HG02852 (cell line): Measurements from ENCODE around the gene CARS2.
"Not testable (repeated sequence)": the region's sequence is repeated elsewhere in the genome, so short reads cannot be mapped to it uniquely, and the experiment has no call there.

Experiments
- ATAC-seq: cut with Tn5 transposase; IDR thresholded peaks from one replicate; pipeline ENCODE4 v1.9.1; 2021; ENCODE audit warnings: mild to moderate bottlenecking, moderate library complexity; ENCODE audit not compliant: unreplicated experiment

The CARS2 gene, protein sequence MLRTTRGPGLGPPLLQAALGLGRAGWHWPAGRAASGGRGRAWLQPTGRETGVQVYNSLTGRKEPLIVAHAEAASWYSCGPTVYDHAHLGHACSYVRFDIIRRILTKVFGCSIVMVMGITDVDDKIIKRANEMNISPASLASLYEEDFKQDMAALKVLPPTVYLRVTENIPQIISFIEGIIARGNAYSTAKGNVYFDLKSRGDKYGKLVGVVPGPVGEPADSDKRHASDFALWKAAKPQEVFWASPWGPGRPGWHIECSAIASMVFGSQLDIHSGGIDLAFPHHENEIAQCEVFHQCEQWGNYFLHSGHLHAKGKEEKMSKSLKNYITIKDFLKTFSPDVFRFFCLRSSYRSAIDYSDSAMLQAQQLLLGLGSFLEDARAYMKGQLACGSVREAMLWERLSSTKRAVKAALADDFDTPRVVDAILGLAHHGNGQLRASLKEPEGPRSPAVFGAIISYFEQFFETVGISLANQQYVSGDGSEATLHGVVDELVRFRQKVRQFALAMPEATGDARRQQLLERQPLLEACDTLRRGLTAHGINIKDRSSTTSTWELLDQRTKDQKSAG

DNA sequence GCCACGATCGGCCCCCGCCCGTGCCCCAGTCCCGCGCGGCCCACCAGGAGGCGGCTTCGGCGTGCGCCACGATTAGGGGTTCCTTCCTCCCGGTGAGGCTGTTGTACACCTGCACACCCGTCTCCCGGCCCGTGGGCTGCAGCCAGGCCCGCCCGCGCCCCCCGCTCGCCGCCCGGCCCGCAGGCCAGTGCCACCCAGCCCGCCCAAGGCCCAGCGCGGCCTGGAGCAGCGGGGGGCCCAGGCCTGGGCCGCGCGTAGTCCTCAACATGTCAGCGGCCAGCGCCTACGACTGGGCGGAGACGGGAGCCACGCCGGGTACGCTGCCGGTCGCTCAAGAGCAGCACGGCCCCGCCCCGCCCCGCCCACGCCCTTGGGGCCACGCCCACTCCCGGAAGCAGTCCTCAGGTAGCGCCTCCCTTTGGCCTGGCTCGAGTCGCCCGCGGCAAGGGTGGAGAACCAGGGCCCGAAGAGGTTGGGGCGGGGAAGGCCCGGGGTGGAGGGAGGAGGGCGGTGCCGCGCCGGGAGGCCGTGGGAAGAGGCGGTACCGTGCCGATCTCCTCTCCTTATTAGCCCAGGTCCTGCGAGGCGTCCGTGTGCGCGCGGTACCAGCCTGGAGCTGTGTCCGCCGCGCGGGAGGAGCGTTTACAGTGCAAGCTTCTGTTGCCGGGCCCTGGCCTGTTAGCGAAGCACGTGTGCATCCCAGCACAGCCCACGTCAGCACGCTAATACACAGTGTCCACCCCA, at the start of gene CARS2:
Gene CARS2 (minus strand): TSS at position 291 of the 744 bp plus-strand sequence. CDS start 23 bp downstream, at position 268.
- peak; percentile 91 for ATAC-seq

DNA sequence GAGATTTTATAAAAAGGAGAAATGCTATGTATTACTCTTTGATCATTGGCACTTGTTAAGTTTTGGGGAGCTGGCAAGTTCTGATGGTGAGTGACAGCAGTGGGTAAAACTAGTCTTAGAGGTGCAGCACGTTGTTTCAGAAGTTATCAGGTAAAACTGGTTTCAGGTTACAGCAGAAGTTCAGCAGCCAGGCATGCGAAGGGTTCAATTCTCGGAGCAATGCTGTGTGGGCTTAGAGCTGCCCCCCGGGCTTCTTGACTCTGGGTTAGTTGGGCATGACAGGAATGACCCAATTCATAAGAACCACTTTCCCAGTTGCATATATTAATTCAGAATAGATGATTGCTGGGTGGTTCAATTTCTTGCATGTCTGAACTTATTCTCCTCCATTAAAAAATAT, 42.4 kb upstream of the CARS2 start:
- no peak for ATAC-seq

DNA sequence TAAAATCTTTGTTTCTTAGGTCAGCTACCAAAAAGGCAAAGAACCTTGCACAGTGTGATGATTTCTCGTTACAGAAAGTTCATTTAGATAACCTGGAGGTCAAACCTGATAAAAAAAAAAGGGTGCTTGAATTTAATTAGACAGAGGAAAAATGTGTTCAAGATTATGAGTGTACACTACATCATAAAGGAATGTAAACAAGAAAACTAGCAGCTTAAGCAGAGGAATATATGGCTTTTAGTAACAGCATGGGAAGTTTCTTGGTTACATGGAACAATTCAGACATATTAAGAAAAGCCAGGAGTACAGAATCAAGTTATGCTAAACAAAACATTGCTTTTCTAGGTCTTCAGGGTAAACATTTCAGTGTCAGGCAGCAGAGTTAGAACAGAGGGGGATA, 40.5 kb upstream of the CARS2 start:
- no peak for ATAC-seq

DNA sequence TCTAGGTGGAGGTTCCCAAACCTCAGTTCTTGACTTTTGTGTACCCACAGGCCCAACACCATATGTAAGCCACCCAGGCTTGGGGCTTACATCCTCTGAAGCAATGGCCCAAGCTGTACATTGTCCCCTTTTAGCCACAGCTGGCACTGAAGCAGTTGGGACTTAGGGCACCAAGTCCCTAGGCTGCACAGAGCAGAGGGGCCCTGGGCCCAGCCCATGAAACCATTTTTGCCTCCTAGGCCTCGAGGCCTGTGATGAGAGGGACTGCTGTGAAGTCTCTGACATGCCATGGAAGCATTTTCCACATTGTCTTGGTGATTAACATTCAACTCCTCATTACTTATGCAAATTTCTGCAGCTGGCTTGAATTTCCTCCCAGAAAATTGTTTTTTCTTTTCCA, 37.8 kb upstream of the CARS2 start:
- no peak for ATAC-seq

DNA sequence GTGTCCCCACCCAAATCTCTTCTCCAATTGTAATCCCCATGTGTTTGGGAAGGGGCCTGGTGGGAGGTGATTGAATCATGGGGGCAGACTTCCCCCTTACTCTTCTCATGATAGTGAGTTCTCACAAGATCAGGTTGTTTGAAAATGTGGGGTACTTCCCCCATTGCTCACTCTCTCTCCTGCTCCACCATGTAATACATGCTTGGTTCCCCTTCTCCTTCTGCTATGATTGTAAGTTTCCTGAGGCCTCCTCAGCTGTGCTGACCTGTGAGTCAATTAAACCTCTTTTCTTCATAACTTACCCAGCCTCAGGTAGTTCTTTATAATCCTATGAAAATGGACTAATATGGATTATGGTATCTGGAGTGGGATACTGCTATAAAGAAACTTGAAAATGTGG, 31.6 kb upstream of the CARS2 start:
- ATAC-seq, result no peak

DNA sequence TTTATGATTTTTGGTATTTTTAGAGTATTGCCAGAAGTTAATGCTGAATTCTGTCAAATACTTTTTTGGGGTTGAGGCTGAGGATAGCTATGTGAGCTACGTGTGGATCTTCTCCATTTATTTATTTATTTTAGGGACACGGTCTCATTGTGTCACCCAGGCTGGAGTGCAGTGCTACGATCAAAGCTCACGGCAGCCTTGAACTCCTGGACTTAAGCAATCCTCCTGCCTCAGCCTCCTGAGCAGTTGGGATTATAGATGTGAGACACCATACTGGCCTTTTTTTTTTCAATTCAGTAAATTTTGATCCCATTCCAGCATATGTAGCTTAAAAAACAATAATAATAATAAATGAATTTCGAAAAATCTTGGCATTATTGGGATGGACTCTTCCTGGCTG, 28.6 kb upstream of the CARS2 start:
- ATAC-seq, result no peak

DNA sequence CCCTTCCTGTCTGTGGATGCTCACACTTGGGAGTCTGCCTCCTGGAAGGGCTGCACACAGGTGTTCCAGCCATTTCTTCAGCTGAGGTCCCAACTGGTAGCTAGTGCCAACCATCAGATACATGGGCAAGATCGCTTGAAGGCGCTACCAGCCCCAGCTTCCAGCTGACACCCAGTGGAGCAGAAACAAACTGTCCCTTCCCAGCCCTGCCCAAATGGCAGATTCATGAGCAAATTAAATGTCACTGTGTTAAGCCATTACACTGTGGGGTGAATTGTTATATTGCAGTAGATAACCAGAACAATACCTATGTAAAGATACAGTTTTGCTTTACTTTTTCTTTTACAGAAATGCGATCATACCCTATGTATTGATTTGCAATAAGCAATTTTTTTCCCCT, 25.2 kb upstream of the CARS2 start:
- ATAC-seq, result no peak

DNA sequence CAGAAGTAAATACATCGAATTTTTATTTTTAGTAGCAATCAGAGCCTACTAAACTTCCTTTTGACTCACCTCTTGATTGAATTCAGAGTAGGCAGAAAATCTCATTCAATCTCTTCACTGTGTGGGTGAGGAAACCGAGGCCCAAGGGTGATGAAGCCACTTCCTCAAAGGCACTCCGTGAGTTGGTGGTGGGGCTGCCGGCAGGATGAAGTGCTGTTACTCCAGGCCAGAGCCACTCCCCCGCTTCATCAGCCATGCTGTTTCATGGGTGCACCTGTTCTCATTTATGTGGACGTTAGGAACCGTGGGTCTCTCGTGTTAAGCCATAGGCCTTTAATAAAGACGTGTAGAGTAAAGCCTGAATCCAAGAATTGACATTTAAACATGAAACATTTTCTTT, 20.8 kb upstream of the CARS2 start:
- no peak for ATAC-seq

DNA sequence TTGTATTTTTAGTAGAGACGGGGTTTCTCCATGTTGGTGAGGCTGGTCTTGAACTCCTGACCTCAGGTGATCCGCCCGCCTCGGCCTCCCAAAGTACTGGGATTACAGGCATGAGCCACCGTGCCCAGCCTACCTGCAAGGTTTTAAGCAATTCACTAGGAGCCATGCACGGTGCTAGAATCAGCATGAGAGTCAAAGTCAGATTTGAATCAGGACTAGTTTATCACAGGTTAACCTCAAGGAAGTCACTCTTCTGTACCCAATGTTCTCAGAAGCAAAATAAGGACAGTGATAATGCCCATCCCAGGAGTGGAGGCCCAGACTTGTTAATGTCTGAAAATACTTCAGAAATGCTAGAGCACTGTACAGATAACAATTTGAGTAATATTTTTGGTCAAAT, 20.2 kb upstream of the CARS2 start:
- ATAC-seq, result not testable (repeated sequence)

DNA sequence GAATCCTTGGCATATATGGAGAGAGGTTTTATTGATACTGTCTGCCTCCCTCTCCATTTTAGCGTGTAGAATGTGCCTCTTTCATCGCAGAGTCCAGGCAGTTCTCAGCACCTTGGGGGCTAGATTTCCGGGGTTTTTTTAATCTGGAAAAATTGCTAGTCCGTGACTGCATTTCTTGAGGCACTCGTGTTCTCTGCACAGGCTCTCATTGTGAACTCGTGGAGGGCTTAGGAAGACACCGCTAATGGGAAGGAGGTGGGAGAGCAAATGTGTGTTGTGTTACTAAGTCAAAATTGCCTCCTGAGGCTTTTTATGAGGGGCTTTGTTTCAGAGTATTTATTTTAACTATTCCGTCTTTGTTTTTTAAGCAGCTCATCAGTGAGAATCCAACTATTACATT, 17.7 kb upstream of the CARS2 start:
- ATAC-seq, result no peak

DNA sequence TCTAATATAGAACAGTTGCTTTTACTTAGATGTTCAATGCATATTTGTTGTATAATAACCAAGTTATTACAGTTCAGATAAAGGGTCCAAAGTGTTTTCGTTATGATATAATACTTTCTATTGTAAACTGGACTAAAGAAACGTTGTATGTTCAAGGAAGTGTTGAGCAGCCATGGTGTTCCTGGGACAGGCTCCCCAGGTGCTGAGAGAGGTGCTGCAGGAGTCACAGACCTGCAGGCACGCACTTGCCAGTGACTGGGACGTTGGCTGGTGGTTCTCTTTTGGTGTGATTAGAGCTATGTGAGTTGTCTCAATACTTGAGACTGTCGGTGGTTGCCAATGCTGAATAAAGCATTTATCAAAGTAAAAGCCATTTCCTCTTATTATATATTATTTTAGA, 17.1 kb upstream of the CARS2 start:
- no peak for ATAC-seq

DNA sequence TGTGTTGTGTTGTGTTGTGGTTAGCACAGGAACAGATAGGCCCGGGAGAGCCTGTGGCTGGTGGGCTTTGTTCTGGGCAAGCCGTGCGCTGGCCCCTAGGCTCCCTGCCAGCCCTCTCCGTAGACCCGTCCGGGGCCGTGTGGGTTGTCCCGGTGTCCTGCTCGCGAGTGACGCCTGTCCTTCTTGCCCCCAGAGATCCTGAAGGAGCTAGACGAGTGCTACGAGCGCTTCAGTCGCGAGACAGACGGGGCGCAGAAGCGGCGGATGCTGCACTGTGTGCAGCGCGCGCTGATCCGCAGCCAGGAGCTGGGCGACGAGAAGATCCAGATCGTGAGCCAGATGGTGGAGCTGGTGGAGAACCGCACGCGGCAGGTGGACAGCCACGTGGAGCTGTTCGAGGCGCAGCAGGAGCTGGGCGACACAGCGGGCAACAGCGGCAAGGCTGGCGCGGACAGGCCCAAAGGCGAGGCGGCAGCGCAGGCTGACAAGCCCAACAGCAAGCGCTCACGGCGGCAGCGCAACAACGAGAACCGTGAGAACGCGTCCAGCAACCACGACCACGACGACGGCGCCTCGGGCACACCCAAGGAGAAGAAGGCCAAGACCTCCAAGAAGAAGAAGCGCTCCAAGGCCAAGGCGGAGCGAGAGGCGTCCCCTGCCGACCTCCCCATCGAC, 13.3 kb upstream of the CARS2 start:
- no peak for ATAC-seq

DNA sequence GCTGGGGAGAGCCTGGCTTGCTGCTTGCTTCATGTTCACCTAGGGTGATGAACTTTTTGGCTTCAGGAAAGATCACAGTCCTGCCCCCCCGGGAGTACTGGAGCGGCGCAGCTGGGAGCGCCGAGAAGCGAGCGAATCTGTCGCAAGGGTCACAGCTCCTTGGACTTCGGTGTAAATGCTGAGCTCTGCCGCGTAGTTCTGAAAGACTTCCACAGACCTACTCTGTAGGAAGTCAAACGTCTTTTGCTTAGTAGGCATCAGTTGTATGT, 10.3 kb upstream of the CARS2 start:
- ATAC-seq, result no peak

DNA sequence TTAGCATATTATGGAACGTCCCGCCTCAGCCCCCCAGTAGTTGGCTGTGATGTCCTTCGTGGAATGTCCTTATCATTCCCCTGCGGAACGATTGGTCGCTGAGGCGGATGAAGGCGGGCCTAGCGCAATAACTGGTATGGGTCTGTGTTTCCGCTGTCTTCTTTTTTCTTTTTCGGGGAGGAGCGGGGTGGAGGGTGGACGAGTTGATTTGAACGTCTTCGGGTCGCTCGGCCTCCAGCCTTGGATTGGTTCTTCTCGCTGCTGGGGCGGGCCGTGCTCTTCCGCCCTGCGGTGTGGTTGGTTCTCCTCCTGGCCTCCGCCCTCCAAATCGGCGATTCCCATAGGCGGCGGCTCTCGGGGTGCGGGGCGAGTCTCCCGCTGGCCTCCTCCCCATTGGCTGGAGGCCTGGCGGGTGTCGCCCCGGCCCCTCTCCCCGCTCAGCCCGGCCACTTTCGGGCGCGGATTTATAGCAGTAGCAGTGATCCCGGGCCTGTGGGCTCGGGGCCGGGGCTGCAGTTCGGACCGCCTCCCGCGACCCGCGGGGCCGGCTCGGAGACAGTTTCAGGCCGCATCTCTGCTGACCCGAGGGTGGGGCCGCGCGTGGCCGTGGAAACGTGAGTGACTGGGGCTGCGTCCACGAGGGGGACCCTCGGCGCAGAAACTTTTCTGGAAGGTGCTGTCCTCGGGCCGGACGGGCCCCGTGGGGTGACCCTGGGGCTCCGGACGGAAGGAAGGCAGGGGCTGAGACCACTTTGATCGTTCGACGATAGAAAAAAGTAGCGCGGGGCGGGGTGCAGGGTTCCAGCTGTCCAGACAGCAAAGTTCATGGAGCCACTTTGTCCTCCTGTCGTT, 9.7 kb upstream of the CARS2 start:
- peak; percentile 60 for ATAC-seq

DNA sequence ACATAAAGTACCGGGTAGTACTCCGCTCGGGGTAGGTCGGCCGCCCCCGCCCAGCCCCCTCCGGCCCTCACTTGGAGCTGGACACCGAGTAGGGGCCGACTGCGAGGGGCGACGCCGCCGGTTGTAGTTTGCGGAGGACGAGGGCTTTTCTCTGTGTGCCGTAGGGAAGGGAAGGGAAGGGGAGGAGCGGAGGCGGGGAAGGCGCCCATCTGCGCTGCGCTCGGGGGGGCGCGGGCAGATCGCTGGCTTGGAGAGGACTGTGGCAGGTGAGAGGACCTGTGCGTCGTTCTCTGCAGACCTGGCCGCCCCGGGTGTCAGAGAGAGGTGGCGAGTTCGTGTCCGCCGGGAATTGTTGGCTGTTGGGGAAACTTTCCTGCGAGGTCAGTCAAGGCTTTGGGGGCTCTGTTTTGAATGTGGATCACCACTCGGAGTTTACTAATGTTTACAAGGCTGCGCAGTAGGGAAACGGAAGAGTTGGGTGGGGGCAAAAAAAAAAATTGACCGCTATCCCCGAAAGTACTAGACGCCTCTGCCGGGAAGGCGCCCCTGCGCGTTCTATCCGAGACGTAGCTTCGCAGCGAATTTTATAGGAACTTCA, 9.0 kb upstream of the CARS2 start:
- no peak for ATAC-seq

DNA sequence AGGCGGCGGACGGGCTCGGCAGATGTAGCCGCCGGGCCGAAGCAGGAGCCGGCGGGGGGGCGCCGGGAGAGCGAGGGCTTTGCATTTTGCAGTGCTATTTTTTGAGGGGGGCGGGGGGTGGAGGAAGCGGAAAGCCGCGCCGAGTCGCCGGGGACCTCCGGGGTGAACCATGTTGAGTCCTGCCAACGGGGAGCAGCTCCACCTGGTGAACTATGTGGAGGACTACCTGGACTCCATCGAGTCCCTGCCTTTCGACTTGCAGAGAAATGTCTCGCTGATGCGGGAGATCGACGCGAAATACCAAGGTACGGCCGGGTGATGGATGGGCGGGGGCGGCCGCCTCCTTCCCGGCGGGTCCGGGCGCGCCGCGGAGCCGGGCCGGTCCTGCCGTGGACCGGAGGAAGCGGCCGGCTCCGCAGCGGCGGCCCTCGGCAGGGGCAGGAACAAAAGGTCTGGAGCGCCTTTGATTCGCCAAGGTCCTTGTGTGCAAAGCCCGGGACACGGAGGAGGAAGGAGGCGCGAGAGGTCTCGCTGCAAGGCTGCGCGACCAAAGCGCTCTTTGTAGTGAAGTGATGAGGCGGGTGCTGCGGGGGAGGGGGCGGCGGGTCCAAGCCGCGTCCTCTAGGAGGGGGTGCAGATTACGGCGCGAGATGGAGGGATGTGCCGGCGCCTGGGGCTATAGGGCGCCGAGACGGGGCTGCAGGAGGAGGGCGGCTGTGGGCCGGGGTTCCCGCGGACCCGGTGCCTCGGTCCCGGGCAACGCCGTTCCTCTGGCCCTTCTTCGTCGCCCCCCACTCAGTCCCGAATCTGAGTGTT, 8.3 kb upstream of the CARS2 start:
- ATAC-seq, result no peak

DNA sequence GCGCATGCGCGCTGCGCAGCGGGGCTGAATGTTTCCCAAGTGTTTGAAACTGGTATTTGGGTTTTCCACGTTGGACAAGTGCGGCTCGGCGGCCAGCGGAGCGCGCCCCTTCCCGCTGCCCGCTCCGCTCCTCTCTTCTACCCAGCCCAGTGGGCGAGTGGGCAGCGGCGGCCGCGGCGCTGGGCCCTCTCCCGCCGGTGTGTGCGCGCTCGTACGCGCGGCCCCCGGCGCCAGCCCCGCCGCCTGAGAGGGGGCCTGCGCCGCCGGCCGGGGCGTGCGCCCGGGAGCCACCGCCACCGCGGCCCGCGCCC, 7.7 kb upstream of the CARS2 start, which contains the start of gene ING1:
Gene ING1 (plus strand): TSS at position 59 of the 311 bp plus-strand sequence. CDS start 450 bp downstream, outside the sequence.
- ATAC-seq, result no peak

DNA sequence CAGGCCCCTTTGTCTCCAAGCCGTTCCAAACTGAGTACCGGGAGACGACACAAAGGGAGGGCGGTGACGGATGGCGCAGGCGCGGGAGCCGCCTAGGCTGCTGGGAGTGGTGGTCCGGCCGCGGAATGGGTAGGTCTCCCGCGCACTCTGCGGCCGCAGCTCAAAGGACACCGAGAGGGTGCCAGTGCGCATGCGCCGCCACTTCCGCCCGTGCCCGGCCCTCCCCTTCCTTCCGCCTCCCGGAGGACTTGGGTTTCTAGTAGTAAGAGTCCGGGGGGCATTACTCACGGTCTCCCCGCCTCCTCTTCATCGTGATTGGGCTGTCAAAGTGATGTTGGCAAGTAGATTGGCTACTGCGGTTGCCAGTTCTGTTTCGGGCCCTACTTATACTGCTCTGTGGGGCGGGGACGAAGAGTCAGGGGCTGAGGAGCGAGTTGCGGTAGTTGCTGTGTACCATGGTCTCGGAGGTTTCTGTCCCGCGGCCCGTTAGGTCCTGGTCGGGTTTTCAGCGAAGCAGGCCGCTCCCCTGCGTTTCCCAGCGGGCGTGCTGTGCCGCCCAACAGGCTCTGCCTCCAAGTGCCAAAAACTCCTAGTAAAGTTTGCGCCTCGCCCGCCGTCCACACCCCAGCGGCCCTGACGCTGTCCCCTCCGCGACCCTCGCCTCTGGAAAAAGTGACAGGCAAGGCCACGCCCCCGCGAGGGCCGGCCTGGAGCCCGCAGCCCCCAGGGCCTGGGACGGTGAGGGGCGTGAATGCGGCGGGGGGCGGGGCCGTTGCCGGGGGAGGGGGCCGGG, 7.1 kb upstream of the CARS2 start:
- peak; percentile 45 for ATAC-seq
